HG03280 (cell line): ENCODE results near the gene ADAMTSL4.

ENCODE experiments used
- ATAC-seq: cut with Tn5 transposase; IDR thresholded peaks from one replicate; pipeline ENCODE4 v1.9.1; 2021; ENCODE audit warnings: mild to moderate bottlenecking, moderate library complexity; ENCODE audit not compliant: unreplicated experiment

ADAMTSL4 gene

GRCh38 chr1:150532860-150533259 is 16.3 kb upstream of the ADAMTSL4 start:
- no peak for ATAC-seq

GRCh38 chr1:150534002-150534401 is 15.2 kb upstream of the ADAMTSL4 start:
- no peak for ATAC-seq

GRCh38 chr1:150535511-150536287 is 13.5 kb upstream of the ADAMTSL4 start:
- ATAC-seq = no peak

- no peak for ATAC-seq
Measured at GRCh38 chr1:150536836-150537731, 12.1 kb upstream of the ADAMTSL4 start.

- ATAC-seq = no peak
Measured at GRCh38 chr1:150537732-150538684, 11.2 kb upstream of the ADAMTSL4 start.

- ATAC-seq = no peak
Measured at GRCh38 chr1:150543500-150544143, 5.6 kb upstream of the ADAMTSL4 start.

GRCh38 chr1:150544204-150544603 is 5.0 kb upstream of the ADAMTSL4 start:
- ATAC-seq = no peak

GRCh38 chr1:150545486-150546032 is 3.6 kb upstream of the ADAMTSL4 start:
- ATAC-seq = no peak

- ATAC-seq = no peak
Measured at GRCh38 chr1:150546294-150546937, 2.8 kb upstream of the ADAMTSL4 start.

- no peak for ATAC-seq
Measured at GRCh38 chr1:150548324-150548631, 930 bp upstream of the ADAMTSL4 start.

GRCh38 chr1:150549496-150550221 is 451 bp downstream of the ADAMTSL4 start:
- no peak for ATAC-seq

- ATAC-seq = no peak
Measured at GRCh38 chr1:150550222-150551050, 1.2 kb downstream of the ADAMTSL4 start.

- ATAC-seq = no peak
Measured at GRCh38 chr1:150551051-150551783, 2.0 kb downstream of the ADAMTSL4 start.

- no peak for ATAC-seq
Measured at GRCh38 chr1:150551784-150552127, 2.5 kb downstream of the ADAMTSL4 start.

- no peak for ATAC-seq
Measured at GRCh38 chr1:150552128-150552910, 3.1 kb downstream of the ADAMTSL4 start.

GRCh38 chr1:150552911-150553289 is 3.7 kb downstream of the ADAMTSL4 start:
- no peak for ATAC-seq
